Neutrophil (primary cell): ENCODE data around the gene GRXCR1.

Experiments
- H3K27ac ChIP-seq: fragments of 200-600 bp; sonication (generic); 2 replicates; pipeline ENCODE4 v1.5.1; 2016; ENCODE audit warnings: mild to moderate bottlenecking, moderate library complexity
- H3K27me3 ChIP-seq: fragments of 200-600 bp; sonication (generic); 2 replicates; pipeline ENCODE4 v1.6.0; 2016; ENCODE audit warnings: mild to moderate bottlenecking
- H3K36me3 ChIP-seq: fragments of 200-600 bp; sonication (generic); 2 replicates; pipeline ENCODE4 v1.5.1; 2017
- H3K4me1 ChIP-seq, 2 experiments: fragments of 200-600 bp in 1 of 2; sonication (generic) in 1 of 2; 1 replicate in 1 of 2; 2 replicates in 1 of 2; pipeline versions ENCODE4 v1.5.1 to v1.6.1; 2013 to 2016; ENCODE audit warnings: low read depth in 1 of 2, low read length in 1 of 2, mild to moderate bottlenecking in 1 of 2, moderate library complexity in 1 of 2; ENCODE audit not compliant: control insufficient read depth in 1 of 2, insufficient read depth in 1 of 2
- H3K4me3 ChIP-seq, 2 experiments: fragments of 200-600 bp in 1 of 2; sonication (generic) in 1 of 2; 1 replicate in 1 of 2; 2 replicates in 1 of 2; pipeline ENCODE4 v1.5.1; 2013 to 2016; ENCODE audit warnings: low read depth in 1 of 2, low read length in 1 of 2, mild to moderate bottlenecking in 1 of 2, moderate library complexity in 1 of 2
- H3K9me3 ChIP-seq: fragments of 200-600 bp; sonication (generic); 2 replicates; pipeline ENCODE4 v1.5.1; 2016
- CTCF ChIP-seq: fragments of 200-600 bp; sonication (generic); IDR thresholded peaks from 2 replicates; pipeline ENCODE4 v1.5.1; 2016; ENCODE audit warnings: antibody characterized with exemption

Gene GRXCR1

GRCh38 chr4:42995343-42995944 is 102.9 kb downstream of the GRXCR1 start:
- Histone ChIP-seq H3K9me3 (no peaks in the 10 kb centered on the region), H3K27ac (no peak overlapping the region), H3K27me3 (no peaks in the 10 kb centered on the region), H3K4me3 (no peak overlapping the region), H3K36me3 (no peaks in the 10 kb centered on the region), H3K4me1 (no peaks in the 10 kb centered on the region)
- TF ChIP-seq CTCF = no peak

GRCh38 chr4:43008793-43009192 is 116.3 kb downstream of the GRXCR1 start:
- TF ChIP-seq CTCF = no peak
- no peaks in the 10 kb centered on the region for H3K27me3 ChIP-seq
- H3K4me3 ChIP-seq = no peak overlapping the region
- H3K4me1 ChIP-seq = no peaks in the 10 kb centered on the region
- H3K27ac ChIP-seq = no peak overlapping the region
- H3K36me3 ChIP-seq = no peaks in the 10 kb centered on the region
- peaks cover 3% of the 10 kb centered on the region for H3K9me3 ChIP-seq

- H3K4me1 ChIP-seq = no peaks in the 10 kb centered on the region
- no peaks in the 10 kb centered on the region for H3K36me3 ChIP-seq
- no peak overlapping the region for H3K27ac ChIP-seq
- no peaks in the 10 kb centered on the region for H3K9me3 ChIP-seq
- H3K27me3 ChIP-seq = no peaks in the 10 kb centered on the region
- no peak overlapping the region for H3K4me3 ChIP-seq
- no peak for TF ChIP-seq CTCF
Observed at GRCh38 chr4:43014256-43014655, 121.7 kb downstream of the GRXCR1 start.

- no peaks in the 10 kb centered on the region for H3K36me3 ChIP-seq
- TF ChIP-seq CTCF = no peak
- H3K4me3 ChIP-seq = no peak overlapping the region
- no peaks in the 10 kb centered on the region for H3K27me3 ChIP-seq
- no peak overlapping the region for H3K27ac ChIP-seq
- H3K9me3 ChIP-seq = no peaks in the 10 kb centered on the region
- no peaks in the 10 kb centered on the region for H3K4me1 ChIP-seq
Observed at GRCh38 chr4:43041632-43042031, 149.1 kb downstream of the GRXCR1 start.

GRCh38 chr4:43047058-43047457 is 154.5 kb downstream of the GRXCR1 start:
- Histone ChIP-seq H3K27me3 (no peaks in the 10 kb centered on the region), H3K9me3 (no peaks in the 10 kb centered on the region), H3K27ac (no peak overlapping the region), H3K4me1 (no peaks in the 10 kb centered on the region), H3K4me3 (no peak overlapping the region), H3K36me3 (no peaks in the 10 kb centered on the region)
- no peak for TF ChIP-seq CTCF

- no peak overlapping the region for H3K27ac ChIP-seq
- no peak for TF ChIP-seq CTCF
- no peaks in the 10 kb centered on the region for H3K4me1 ChIP-seq
- H3K9me3 ChIP-seq = no peaks in the 10 kb centered on the region
- H3K36me3 ChIP-seq = no peaks in the 10 kb centered on the region
- H3K27me3 ChIP-seq = no peaks in the 10 kb centered on the region
- H3K4me3 ChIP-seq = no peak overlapping the region
Observed at GRCh38 chr4:43048570-43048969, 156.1 kb downstream of the GRXCR1 start.
